NCI-H146 treated with DMSO at 0.1 percent for 48 hours (cell line): Measurements from ENCODE around the gene OPALIN.
"Not testable (repeated sequence)": the region's sequence is repeated elsewhere in the genome, so short reads cannot be mapped to it uniquely, and the experiment has no call there.

ENCODE experiments used
- DNase-seq: peaks from one replicate; lab custom pipeline; 2025; ENCODE audit not compliant: unreplicated experiment; lab: John Stamatoyannopoulos, UW

The OPALIN gene

GRCh38 chr10:96339956-96340904 lies 18.6 kb downstream of the OPALIN start:
- DNase-seq = peak; percentile 1

GRCh38 chr10:96339383-96339782 lies 19.4 kb downstream of the OPALIN start:
- no peak for DNase-seq

GRCh38 chr10:96338279-96338925 lies 20.4 kb downstream of the OPALIN start:
- no peak for DNase-seq

GRCh38 chr10:96337106-96337505 lies 21.7 kb downstream of the OPALIN start:
- DNase-seq = no peak

DNA sequence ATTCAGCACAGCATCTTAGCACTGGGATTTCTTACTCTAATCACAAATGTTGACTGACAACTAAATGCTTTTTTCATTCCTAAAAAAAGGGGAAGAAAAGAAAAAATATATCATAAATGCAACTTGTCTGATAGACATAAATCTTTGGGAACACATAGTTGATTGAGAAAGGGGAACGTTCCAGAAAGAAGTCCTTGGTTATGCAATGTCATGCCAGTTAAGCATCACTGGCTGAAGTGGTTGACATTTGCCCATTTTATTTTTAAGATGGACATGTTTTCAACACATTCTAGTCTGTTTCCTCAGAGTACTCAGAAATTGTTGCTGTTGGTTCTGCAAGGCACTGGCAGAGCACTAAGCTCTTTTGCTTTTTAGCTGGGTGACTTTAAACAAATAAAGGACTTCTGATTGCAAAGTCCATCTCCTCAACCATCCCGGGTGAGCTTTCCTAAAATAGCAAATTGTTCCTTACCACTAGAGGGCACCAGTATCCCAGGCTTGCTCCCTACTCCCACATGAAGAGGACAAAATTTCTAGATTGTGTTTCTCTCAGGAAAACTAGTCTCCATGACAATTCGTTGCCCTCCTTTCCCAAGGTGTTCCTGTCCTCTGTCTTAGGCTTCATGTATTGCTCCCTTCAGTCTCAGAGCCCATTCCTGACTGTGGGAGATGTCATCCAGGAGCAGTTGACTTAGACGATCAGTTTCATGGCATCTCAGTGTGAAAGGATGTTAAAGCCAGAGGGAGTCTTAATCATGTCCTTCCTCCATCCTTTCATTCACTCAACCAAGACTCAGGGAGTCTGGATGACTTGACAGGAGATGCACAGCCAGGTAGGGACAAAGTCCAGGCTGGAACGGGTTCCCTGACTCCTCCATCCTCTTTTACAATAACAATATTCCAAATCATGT lies 23.9 kb downstream of the OPALIN start:
- DNase-seq = no peak

DNA sequence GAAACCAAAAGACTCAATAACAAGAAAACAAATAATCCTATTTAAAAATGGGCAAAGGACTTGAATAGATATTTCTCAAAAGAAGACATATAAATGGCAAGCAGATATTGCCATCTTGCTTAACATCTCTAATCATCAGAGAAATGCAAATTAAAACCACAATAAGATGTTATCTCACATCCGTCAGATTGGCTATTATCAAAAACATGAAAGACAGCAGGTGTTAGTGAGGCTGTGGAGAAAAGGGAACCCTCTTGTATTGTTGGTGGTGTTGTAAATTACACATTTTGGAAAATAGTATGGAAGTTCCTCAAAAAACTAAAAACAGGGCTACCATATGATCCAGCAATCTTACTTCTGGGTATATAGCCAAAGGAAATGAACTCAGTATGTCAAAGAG lies 25.7 kb downstream of the OPALIN start:
- no peak for DNase-seq

- DNase-seq = no peak
Observed at GRCh38 chr10:96327462-96327861, 31.3 kb downstream of the OPALIN start.

- no peak for DNase-seq
Observed at GRCh38 chr10:96325719-96326373, 33.0 kb downstream of the OPALIN start.

GRCh38 chr10:96324447-96324846 lies 34.4 kb downstream of the OPALIN start:
- no peak for DNase-seq

DNA sequence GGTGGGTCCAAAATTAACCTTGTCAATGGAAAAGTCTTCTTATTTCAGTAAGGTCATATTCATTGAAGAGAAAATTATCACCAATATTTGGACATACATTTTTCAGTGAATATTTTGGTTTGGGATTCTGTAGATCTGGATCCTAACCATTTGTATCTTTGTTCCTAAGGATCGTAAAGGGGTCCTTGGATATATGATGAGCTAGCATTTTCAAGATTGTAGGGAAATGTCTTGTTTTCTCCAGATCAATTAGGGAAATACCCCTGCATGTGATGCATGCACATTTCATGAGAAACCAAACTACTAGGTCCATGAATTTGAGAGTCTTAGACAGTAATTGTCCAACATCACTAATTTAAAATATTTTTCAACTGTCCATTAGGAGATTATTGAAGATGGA lies 36.5 kb downstream of the OPALIN start:
- no peak for DNase-seq

GRCh38 chr10:96321822-96322221 lies 37.0 kb downstream of the OPALIN start:
- DNase-seq = no peak

GRCh38 chr10:96319754-96320474 lies 38.9 kb downstream of the OPALIN start:
- DNase-seq = no peak

DNA sequence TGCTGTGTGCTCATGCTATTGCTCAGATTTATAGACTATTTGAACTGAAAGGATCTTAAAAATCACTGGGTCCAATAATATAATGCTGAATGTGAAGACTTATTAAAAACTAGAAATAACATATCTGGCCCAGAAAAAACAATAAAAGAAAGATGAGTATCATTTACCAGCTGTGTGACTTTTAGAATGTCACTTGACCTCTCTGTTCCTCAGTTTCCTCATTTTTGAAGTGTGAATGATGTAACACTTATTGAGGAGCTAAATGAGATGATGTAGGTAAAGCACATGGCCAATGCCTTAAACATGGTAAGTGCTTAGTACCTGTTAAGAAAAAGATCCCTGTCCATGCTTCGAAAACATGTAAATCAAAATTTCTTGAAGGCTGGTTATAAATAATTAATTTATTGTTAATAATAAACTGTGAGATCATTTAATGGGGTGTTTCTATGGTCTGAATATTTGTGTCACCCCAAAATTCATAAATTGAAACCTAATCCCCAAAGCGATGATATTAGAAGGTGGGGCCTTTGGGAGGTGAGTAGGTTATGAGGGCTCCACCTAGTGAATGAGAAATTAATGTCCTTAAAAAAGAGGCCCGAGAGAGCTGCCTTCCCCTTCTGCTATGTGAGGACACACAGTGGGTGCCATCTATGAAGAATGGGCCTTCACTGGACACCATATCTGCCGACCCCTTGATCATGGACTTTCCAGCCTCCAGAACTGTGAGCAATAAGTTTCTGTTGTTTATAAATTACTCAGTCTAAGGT lies 41.6 kb downstream of the OPALIN start:
- no peak for DNase-seq

- DNase-seq = no peak
Observed at GRCh38 chr10:96313344-96313743, 45.5 kb downstream of the OPALIN start.

DNA sequence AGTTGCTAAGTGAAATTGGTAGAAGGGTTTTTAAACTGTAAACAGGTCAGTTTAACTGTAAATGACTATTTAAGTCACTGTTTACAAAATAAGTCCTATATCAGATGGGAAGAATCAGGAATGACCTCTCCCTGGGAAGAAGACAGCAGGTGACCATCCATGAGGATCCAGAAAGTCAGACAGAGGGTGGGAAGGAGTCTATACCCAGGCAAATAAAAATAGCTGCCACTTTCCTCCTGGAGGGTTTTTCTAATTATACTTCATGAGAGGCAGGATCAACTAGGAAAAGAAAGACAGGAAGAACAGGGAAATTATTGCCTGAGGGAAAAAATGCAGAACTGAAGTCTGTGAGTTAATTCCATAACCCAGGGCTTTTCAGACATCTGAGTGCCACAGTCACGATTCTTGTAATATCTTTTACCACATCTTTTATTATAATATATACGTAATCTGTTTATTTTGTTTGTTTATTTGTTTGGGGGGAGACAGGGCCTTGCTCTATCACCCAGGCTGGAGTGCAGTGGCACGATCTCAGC lies 47.6 kb downstream of the OPALIN start:
- no peak for DNase-seq

DNA sequence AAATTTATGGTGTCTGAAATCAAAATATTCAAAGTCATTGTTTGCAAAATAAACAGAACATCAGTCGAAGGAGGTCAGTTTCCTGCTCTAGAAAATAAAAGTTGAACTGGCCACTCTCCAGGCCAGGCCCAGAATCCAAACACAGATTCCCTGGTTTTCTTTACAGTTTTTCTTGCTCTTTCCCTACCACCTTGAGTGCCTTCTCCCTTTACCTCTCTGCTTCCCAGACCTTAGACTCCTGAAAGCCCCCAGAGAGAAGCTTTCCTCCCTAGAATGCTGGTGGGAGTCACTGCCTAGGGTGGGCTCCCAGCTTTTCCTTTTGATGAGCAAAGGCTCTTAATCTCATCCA lies 48.5 kb downstream of the OPALIN start:
- DNase-seq = no peak

DNA sequence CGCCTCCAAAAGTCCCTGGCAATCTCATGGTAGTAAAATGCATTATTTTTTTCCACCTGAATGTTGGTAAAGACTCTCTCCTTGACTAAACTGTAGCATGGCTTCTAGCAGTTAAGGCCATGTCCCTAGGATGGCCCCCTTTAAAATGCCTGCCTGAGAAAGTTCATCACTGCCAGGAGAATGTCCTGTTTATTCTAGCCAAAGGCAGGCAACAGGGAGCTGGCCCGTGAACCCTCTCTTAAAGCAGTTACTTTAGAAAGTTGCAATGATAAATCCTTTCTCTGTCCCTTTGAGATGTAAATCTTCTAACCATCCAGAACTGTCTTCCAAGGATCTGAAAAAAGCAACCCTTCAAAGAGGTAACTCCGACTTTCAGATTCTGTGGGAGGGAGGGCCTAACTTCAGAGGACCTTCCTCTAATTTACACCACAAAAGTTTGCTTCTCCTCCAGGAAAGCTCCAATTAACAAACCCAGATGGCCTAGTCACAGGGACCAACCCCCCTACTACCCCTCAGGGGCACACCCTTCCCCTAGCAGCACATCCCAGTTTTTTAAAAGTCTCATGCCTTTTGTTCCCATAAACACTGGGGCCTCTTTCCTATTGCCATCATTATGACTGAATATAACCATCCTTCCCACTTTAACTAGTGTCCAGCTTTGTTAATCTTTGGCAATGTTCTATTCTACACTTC lies 49.0 kb downstream of the OPALIN start:
- DNase-seq = no peak

DNA sequence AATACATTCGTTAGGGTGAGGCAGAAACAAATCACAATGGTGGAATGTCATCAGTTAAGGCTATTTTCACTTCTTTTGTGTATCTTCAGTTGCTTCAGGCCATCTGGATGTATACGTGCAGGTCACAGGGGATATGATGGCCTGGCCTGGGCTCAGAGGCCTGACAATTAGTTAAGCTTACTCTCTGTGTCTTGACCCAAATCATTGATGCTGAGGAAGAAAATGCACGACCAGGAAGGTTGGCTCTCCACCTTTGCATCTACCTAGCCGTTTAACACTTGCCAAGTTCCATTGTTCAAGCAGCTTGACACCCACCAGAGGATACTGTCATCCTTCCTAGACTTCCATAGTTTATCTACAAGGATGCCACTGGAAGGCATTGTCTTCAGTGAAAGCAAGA lies 49.9 kb downstream of the OPALIN start:
- DNase-seq = not testable (repeated sequence)

DNA sequence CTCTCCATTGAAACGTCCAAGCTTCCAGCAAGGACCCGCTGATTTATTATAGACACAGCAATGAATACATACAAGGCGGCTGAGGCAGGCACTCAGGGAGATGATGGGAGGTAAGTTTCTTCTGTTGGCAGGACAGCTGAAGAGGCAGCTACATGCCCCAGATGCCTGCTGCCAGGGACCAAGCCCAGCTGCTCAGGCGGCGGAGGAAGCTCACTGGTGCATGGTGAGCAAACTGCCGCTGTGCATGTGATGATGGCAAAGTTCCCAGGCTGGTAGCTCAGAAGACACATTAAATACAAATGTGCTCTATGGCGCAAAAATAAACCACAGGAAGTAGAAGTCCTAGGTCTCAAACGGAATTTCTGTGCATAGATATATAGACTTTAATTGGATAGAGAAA lies 52.3 kb downstream of the OPALIN start:
- no peak for DNase-seq
